ENCODE data around the gene CREBBP.

DNA sequence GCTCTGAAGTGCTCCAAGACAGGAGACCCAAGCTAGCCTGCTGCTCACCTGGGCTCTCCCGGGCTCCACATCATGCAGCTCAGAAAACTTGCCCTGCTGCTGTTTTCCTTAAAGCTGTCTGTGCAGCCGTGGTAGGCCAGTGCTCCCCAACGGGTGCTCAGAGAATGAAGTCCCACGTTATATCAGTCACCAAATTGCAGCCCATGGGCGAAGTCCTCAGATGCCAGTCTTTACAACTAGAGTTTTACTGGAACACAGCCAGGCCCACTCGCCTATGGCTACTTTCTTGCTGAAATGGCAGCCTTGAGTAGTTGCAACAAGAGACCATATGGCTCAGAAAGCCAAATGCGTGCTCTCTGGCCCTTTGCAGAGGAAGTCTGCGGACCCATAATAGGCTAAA is 6.3 kb downstream of the CREBBP start:
- TF ChIP-seq, protein P1, sequence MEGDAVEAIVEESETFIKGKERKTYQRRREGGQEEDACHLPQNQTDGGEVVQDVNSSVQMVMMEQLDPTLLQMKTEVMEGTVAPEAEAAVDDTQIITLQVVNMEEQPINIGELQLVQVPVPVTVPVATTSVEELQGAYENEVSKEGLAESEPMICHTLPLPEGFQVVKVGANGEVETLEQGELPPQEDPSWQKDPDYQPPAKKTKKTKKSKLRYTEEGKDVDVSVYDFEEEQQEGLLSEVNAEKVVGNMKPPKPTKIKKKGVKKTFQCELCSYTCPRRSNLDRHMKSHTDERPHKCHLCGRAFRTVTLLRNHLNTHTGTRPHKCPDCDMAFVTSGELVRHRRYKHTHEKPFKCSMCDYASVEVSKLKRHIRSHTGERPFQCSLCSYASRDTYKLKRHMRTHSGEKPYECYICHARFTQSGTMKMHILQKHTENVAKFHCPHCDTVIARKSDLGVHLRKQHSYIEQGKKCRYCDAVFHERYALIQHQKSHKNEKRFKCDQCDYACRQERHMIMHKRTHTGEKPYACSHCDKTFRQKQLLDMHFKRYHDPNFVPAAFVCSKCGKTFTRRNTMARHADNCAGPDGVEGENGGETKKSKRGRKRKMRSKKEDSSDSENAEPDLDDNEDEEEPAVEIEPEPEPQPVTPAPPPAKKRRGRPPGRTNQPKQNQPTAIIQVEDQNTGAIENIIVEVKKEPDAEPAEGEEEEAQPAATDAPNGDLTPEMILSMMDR (conservative IDR thresholded peaks at IDR 0.05; ENCODE audit: low read length): no peak
- TF ChIP-seq EZH2phosphoT487 (IDR thresholded peaks at IDR 0.05; ENCODE audit: borderline replicate concordance, low read depth, low read length): no peak

Data from OCI-LY7 (cell line).